ENCODE data around the gene BLTP3A. TPM values are rescaled to one million over a fixed set of nuclear protein-coding genes. Genes with fewer than 3 reads are reported as not detected.

Gene BLTP3A
- polyA plus RNA-seq, 1 of the 3 experiments (the other 2 are of a cell fraction) = 3.1 TPM

DNA sequence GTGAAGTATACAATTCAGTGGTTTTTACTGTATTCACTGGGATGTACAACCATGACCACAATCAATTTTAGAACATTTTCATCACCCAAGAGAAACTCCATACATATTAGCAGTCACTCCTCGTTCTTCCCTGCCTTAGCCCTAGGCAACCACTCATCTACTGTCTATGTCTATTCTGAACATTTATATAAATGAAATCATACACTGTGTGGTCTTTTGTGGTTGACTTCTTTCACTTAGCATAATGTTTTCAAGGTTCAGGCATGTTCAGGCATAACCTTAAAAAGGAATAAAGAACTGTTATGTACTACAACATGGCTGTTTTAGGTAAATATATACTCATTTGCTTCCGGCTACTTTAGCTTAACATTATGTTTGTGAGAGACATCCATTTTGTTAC, 37.3 kb downstream of the BLTP3A start (continued):
- TF ChIP-seq, protein P1, sequence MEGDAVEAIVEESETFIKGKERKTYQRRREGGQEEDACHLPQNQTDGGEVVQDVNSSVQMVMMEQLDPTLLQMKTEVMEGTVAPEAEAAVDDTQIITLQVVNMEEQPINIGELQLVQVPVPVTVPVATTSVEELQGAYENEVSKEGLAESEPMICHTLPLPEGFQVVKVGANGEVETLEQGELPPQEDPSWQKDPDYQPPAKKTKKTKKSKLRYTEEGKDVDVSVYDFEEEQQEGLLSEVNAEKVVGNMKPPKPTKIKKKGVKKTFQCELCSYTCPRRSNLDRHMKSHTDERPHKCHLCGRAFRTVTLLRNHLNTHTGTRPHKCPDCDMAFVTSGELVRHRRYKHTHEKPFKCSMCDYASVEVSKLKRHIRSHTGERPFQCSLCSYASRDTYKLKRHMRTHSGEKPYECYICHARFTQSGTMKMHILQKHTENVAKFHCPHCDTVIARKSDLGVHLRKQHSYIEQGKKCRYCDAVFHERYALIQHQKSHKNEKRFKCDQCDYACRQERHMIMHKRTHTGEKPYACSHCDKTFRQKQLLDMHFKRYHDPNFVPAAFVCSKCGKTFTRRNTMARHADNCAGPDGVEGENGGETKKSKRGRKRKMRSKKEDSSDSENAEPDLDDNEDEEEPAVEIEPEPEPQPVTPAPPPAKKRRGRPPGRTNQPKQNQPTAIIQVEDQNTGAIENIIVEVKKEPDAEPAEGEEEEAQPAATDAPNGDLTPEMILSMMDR (IDR thresholded peaks at IDR 0.05) = no peak
- TF ChIP-seq TAF1 (IDR thresholded peaks at IDR 0.05; ENCODE audit: borderline replicate concordance, low read depth, low read length) = no peak
- no peak for TF ChIP-seq MEF2A (IDR thresholded peaks at IDR 0.05; ENCODE audit: borderline replicate concordance, low read depth)
- TF ChIP-seq MXI1 (IDR thresholded peaks at IDR 0.05; ENCODE audit: low read depth, low read length) = no peak
- TF ChIP-seq, protein P2, sequence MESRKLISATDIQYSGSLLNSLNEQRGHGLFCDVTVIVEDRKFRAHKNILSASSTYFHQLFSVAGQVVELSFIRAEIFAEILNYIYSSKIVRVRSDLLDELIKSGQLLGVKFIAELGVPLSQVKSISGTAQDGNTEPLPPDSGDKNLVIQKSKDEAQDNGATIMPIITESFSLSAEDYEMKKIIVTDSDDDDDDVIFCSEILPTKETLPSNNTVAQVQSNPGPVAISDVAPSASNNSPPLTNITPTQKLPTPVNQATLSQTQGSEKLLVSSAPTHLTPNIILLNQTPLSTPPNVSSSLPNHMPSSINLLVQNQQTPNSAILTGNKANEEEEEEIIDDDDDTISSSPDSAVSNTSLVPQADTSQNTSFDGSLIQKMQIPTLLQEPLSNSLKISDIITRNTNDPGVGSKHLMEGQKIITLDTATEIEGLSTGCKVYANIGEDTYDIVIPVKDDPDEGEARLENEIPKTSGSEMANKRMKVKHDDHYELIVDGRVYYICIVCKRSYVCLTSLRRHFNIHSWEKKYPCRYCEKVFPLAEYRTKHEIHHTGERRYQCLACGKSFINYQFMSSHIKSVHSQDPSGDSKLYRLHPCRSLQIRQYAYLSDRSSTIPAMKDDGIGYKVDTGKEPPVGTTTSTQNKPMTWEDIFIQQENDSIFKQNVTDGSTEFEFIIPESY (IDR thresholded peaks at IDR 0.05; ENCODE audit: borderline replicate concordance, low read depth) = no peak

DNA sequence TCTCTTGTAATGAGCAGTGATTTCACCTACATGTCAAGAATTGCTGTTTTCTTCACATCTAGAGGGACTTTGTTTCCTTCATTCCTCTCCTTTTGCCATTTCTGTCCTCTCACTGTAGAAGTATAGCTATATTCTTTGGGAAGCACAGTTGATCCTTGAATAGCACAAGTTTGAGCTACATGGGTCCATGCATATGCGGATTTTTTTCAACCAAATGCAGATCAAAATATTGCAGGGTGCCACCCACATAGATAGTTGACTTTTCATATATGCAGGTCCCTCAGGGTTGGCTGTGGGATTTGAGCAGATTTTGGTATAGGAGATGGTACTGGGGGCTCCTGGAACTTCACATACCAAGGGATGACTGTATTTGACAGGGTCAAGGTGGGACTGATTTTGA, 41.1 kb downstream of the BLTP3A start:
- Histone ChIP-seq H3F3A (replicated peaks; ENCODE audit: insufficient read depth) (peaks cover 5% of the 10 kb centered on the region), H3K9me3 (no peaks in the 10 kb centered on the region), H4K20me1 (ENCODE audit: insufficient read depth) (no peaks in the 10 kb centered on the region), H3K4me2 (no peak overlapping the region), H3K4me1 (ENCODE audit: control insufficient read depth in 1 of 2, insufficient read depth in 2 of 2, low read depth in 1 of 2, low read length in 1 of 2) (peaks cover 0 to 4% of the 10 kb centered on the region in 2 experiments; a peak in 1 of 4 replicates), H3K79me2 (ENCODE audit: insufficient read depth) (no peaks in the 10 kb centered on the region), H3K27ac (ENCODE audit: low read depth in 2 of 2, low read length in 1 of 2) (no peak overlapping the region), H3K27me3 (ENCODE audit: insufficient read depth) (no peaks in the 10 kb centered on the region), H3K4me3 (ENCODE audit: low read depth in 2 of 2, low read length in 1 of 2) (no peak overlapping the region), H3K9me2 (no peaks in the 10 kb centered on the region), H2AFZ (ENCODE audit: low read depth) (no peak overlapping the region), H3K9ac (no peak overlapping the region), H3K36me3 (replicated peaks in 1 of 2; ENCODE audit: control insufficient read depth in 1 of 2, insufficient read depth in 2 of 2, low read length in 1 of 2) (peaks cover 10 to 23% of the 10 kb centered on the region in 2 experiments)
- DNase-seq = no peak
- ChIA-PET POLR2A (no interaction called here), CTCF (no interaction called here)
- WGBS (ENCODE audit: low lambda C conversion rate) = 94% methylated on average over 1 of the region's 1 CpG
- TF ChIP-seq ELF1 (IDR thresholded peaks at IDR 0.05) = no peak
- TF ChIP-seq JUND (IDR thresholded peaks at IDR 0.05) = no peak
- no peak for TF ChIP-seq FOXM1 (IDR thresholded peaks at IDR 0.05; ENCODE audit: low read depth)
- no peak for TF ChIP-seq MXI1 (IDR thresholded peaks at IDR 0.05; ENCODE audit: low read depth, low read length)
- TF ChIP-seq RAD21 (IDR thresholded peaks at IDR 0.05; ENCODE audit: low read length) = no peak
- TF ChIP-seq NRF1 (IDR thresholded peaks at IDR 0.05; ENCODE audit: low read depth, low read length) = no peak
- no peak for TF ChIP-seq POLR2AphosphoS5 (IDR thresholded peaks at IDR 0.05; ENCODE audit: low read depth, low read length)
- no peak for TF ChIP-seq NFIC (IDR thresholded peaks at IDR 0.05; ENCODE audit: borderline replicate concordance)
- TF ChIP-seq, protein P3, sequence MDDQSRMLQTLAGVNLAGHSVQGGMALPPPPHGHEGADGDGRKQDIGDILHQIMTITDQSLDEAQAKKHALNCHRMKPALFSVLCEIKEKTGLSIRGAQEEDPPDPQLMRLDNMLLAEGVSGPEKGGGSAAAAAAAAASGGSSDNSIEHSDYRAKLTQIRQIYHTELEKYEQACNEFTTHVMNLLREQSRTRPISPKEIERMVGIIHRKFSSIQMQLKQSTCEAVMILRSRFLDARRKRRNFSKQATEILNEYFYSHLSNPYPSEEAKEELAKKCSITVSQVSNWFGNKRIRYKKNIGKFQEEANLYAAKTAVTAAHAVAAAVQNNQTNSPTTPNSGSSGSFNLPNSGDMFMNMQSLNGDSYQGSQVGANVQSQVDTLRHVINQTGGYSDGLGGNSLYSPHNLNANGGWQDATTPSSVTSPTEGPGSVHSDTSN (IDR thresholded peaks at IDR 0.05) = no peak
- TF ChIP-seq RCOR1 (IDR thresholded peaks at IDR 0.05; ENCODE audit: low read length) = no peak
- TF ChIP-seq, protein P1 (IDR thresholded peaks at IDR 0.05) = no peak
